ENCODE measurements around the gene EIF4H.

Gene EIF4H

GRCh38 chr7:74138945-74139843, 35.0 kb upstream of the EIF4H start:
- no peak overlapping the region for H3K4me3 ChIP-seq (ENCODE audit: low read depth, low read length)
- no peak for TF ChIP-seq CTCF (IDR thresholded peaks at IDR 0.05; ENCODE audit: control insufficient read depth, extremely low read depth, insufficient read depth)
- no peak for DNase-seq (ENCODE audit: low read depth)

GRCh38 chr7:74141705-74142104, 32.5 kb upstream of the EIF4H start:
- TF ChIP-seq CTCF (IDR thresholded peaks at IDR 0.05; ENCODE audit: control insufficient read depth, extremely low read depth, insufficient read depth): no peak
- no peak overlapping the region for H3K4me3 ChIP-seq (ENCODE audit: low read depth, low read length)
- DNase-seq (ENCODE audit: low read depth): no peak

- H3K4me3 ChIP-seq (ENCODE audit: low read depth, low read length): no peak overlapping the region
- DNase-seq (ENCODE audit: low read depth): no peak
- no peak for TF ChIP-seq CTCF (IDR thresholded peaks at IDR 0.05; ENCODE audit: control insufficient read depth, extremely low read depth, insufficient read depth)
Measured at GRCh38 chr7:74143383-74143782, 30.8 kb upstream of the EIF4H start.

GRCh38 chr7:74148491-74148890, 25.7 kb upstream of the EIF4H start:
- TF ChIP-seq CTCF (IDR thresholded peaks at IDR 0.05; ENCODE audit: control insufficient read depth, extremely low read depth, insufficient read depth): no peak
- H3K4me3 ChIP-seq (ENCODE audit: low read depth, low read length): no peak overlapping the region
- DNase-seq (ENCODE audit: low read depth): no peak

GRCh38 chr7:74149071-74149470, 25.1 kb upstream of the EIF4H start:
- DNase-seq (ENCODE audit: low read depth): no peak
- TF ChIP-seq CTCF (IDR thresholded peaks at IDR 0.05; ENCODE audit: control insufficient read depth, extremely low read depth, insufficient read depth): no peak
- H3K4me3 ChIP-seq (ENCODE audit: low read depth, low read length): no peak overlapping the region

GRCh38 chr7:74149603-74150002, 24.6 kb upstream of the EIF4H start:
- DNase-seq (ENCODE audit: low read depth): no peak
- no peak for TF ChIP-seq CTCF (IDR thresholded peaks at IDR 0.05; ENCODE audit: control insufficient read depth, extremely low read depth, insufficient read depth)
- H3K4me3 ChIP-seq (ENCODE audit: low read depth, low read length): no peak overlapping the region

- no peak overlapping the region for H3K4me3 ChIP-seq (ENCODE audit: low read depth, low read length)
- DNase-seq (ENCODE audit: low read depth): no peak
- TF ChIP-seq CTCF (IDR thresholded peaks at IDR 0.05; ENCODE audit: control insufficient read depth, extremely low read depth, insufficient read depth): no peak
Measured at GRCh38 chr7:74153736-74154135, 20.4 kb upstream of the EIF4H start.
